Gastroesophageal sphincter (tissue), 4 donors: ENCODE results near the gene CD300LD. TPM values are rescaled to one million over a fixed set of nuclear protein-coding genes. Genes with fewer than 3 reads are reported as not detected.

ENCODE experiments used
- ATAC-seq: fragments of 150-250 bp; one replicate; pipeline ENCODE4 v1.9.1; 2016; ENCODE audit warnings: mild to moderate bottlenecking, moderate library complexity
- H3K27ac ChIP-seq, 4 donors: fragments of 200-600 bp; sonication (generic) in 3 of 4; 1 replicate in 3 of 4; 2 replicates in 1 of 4; pipeline ENCODE4 v1.5.1; 2016 to 2019
- H3K27me3 ChIP-seq: fragments of 200-600 bp; sonication (generic); one replicate; pipeline ENCODE4 v1.5.1; 2019
- H3K36me3 ChIP-seq, 2 donors: fragments of 200-600 bp; sonication (generic); one replicate each; pipeline ENCODE4 v1.5.1; 2019; ENCODE audit warnings: control low read depth in 1 of 2
- H3K4me1 ChIP-seq, 3 donors: fragments of 200-600 bp; sonication (generic); 1 replicate in 2 of 3; 2 replicates in 1 of 3; pipeline ENCODE4 v1.5.1; 2016 to 2019; ENCODE audit warnings: control low read depth in 2 of 3
- H3K4me3 ChIP-seq, 2 donors: fragments of 200-600 bp; sonication (generic); one replicate each; pipeline ENCODE4 v1.5.1; 2019; ENCODE audit warnings: mild to moderate bottlenecking in 1 of 2, moderate library complexity in 1 of 2
- H3K9me3 ChIP-seq, 3 donors: fragments of 200-600 bp; sonication (generic); one replicate each; pipeline ENCODE4 v1.5.1; 2017 to 2019; ENCODE audit warnings: control low read depth in 2 of 3
- CTCF ChIP-seq, 4 experiments: fragments of 200-600 bp in 2 of 4; fragments of 450-650 bp in 2 of 4; sonication (generic) in 1 of 4; IDR thresholded peaks; one replicate each; pipeline ENCODE4 v1.5.1; 2017 to 2019; ENCODE audit warnings: antibody characterized with exemption in 4 of 4, mild to moderate bottlenecking in 2 of 4, moderate library complexity in 2 of 4
- EP300 ChIP-seq: sonication (generic); formaldehyde crosslinking; IDR thresholded peaks from one replicate; pipeline ENCODE4 v1.6.1; 2017; ENCODE audit warnings: antibody characterized with exemption, mild to moderate bottlenecking
- POLR2A ChIP-seq, 2 donors: fragments of 450-650 bp; IDR thresholded peaks; one replicate each; pipeline ENCODE4 v1.6.1; 2017; ENCODE audit warnings: antibody characterized with exemption in 2 of 2, mild to moderate bottlenecking in 2 of 2, moderate library complexity in 1 of 2
- POLR2AphosphoS5 ChIP-seq: sonication (generic); formaldehyde crosslinking; IDR thresholded peaks from one replicate; pipeline ENCODE4 v1.6.1; 2017; ENCODE audit warnings: antibody characterized with exemption
- WGBS, 2 donors: methylation state at CpG; one replicate each; pipeline ENCODE4 v1.1.5; 2018; ENCODE audit warnings: low coverage in 1 of 2; 5-methylcytosine and 5-hydroxymethylcytosine counted together
- total RNA-seq, 4 donors: library from RNA; depleted of rRNA; stranded (reverse); fragments of >200 nt; gene quantifications; one replicate each; pipeline ENCODE4 v1.1.0, GENCODE V29; 2016

CD300LD gene
- total RNA-seq, 4 donors from 2014 or later: not detected

DNA sequence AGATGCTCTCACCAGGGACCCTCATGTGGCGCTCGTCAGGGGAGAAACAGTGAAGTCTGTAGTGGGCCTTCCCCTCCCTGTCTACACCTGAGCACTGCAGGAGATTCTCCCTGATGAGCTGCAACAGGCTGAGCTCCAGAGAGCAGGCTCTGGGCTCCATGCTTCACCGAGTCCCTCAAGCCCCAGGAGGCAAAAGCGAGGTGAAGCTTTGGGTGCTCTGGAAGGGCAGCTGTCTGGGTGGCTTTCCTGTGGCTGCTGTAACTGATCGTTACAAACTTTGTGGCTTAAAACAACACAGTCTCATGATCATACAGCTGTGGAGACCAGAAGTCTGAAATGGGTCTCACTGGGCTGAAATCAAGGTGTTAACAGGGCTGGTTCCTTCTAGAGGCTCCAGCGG is 12.1 kb upstream of the CD300LD start:
- no peak overlapping the region for H3K4me3 ChIP-seq
- no peak for ATAC-seq
- no CpG with 5 or more reads among the region's 6 CpGs for WGBS, 2 donors
- H3K27me3 ChIP-seq: peaks cover 3% of the 10 kb centered on the region
- H3K36me3 ChIP-seq: no peaks in the 10 kb centered on the region
- H3K4me1 ChIP-seq: peaks cover 0 to 14% (median 10%) of the 10 kb centered on the region in 3 donors
- no peak overlapping the region for H3K27ac ChIP-seq
- H3K9me3 ChIP-seq: no peaks in the 10 kb centered on the region
- TF ChIP-seq POLR2A (IDR thresholded peaks at IDR 0.05) (no peak), EP300 (no peak), CTCF (IDR thresholded peaks at IDR 0.05) (no peak), POLR2AphosphoS5 (no peak)

DNA sequence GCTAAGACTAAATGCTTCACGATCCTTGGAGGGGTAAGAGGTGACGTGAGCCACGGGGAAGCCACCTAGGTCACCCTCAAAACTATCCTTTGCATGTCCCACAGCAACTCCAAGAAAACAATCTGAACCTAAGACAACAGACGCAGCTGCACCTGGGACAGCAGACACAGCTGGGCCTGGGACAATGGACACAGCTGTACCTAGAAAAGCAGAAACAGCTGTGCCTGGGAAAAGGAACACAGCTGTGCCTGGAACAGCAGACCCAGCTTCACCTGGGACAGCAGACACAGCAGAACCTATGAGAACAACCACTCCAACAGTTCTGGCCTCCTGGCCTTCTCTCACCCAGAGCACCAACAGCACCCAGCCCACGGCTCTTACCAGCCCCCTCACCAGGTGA is 11.7 kb upstream of the CD300LD start:
- Histone ChIP-seq H3K9me3 (no peaks in the 10 kb centered on the region), H3K4me1 (peaks cover 0 to 14% (median 10%) of the 10 kb centered on the region in 3 donors), H3K4me3 (no peak overlapping the region), H3K27ac (no peak overlapping the region), H3K36me3 (no peaks in the 10 kb centered on the region), H3K27me3 (peaks cover 8% of the 10 kb centered on the region)
- ATAC-seq: no peak
- WGBS, 2 donors: 87 to 91% methylated on average over 3 to 4 of the region's 5 CpGs
- no peak for TF ChIP-seq POLR2A (IDR thresholded peaks at IDR 0.05)
- no peak for TF ChIP-seq EP300
- TF ChIP-seq POLR2AphosphoS5: no peak
- TF ChIP-seq CTCF (IDR thresholded peaks at IDR 0.05): no peak

GRCh38 chr17:74603037-74603635 is 11.1 kb upstream of the CD300LD start:
- Histone ChIP-seq H3K9me3 (no peaks in the 10 kb centered on the region), H3K27ac (no peak overlapping the region), H3K27me3 (peaks cover 14% of the 10 kb centered on the region), H3K36me3 (no peaks in the 10 kb centered on the region), H3K4me3 (no peak overlapping the region), H3K4me1 (peaks cover 0 to 14% (median 10%) of the 10 kb centered on the region in 3 donors)
- 58 to 71% methylated on average over 2 to 5 of the region's 6 CpGs for WGBS, 2 donors
- ATAC-seq: no peak
- TF ChIP-seq EP300 (no peak), POLR2A (IDR thresholded peaks at IDR 0.05) (no peak), CTCF (IDR thresholded peaks at IDR 0.05) (no peak), POLR2AphosphoS5 (no peak)

DNA sequence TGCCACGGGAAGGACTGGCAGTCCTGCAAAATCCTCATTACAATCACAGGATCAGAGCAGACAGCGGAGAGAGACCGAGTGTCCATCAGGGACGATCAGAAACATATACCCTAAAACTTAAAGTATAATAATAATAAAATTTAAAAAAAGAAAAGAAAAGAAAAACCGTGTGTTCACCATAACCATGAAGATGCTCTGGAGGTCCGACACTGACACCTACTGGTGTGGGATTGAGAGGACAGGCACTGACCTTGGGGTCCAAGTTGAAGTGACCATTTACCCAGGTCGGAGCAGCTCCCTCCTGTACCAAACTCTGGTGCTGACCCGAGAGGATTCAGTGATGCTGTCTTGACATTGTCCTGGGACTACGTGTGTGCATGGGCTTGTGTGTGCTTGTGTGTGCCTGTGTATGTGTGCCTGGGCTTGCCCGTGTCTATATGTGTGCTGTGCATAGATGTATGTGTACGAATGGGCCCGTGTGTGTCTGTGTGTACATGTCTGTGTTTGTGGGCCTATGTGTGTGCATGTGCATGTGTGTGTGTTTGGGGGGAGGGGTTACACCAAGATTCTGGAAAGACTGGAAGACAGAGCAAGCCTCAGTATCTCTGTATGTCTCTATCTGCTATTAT is 10.0 kb upstream of the CD300LD start:
- Histone ChIP-seq H3K36me3 (no peaks in the 10 kb centered on the region), H3K27ac (no peak overlapping the region), H3K4me1 (peaks cover 0 to 14% (median 10%) of the 10 kb centered on the region in 3 donors), H3K27me3 (peaks cover 23% of the 10 kb centered on the region), H3K9me3 (no peaks in the 10 kb centered on the region), H3K4me3 (no peak overlapping the region)
- WGBS, 2 donors: 27 to 32% methylated on average over 4 to 8 of the region's 12 CpGs
- no peak for ATAC-seq
- TF ChIP-seq CTCF (IDR thresholded peaks at IDR 0.05) (peak in 2 of 4 experiments; percentile 12 to 41), EP300 (no peak)

DNA sequence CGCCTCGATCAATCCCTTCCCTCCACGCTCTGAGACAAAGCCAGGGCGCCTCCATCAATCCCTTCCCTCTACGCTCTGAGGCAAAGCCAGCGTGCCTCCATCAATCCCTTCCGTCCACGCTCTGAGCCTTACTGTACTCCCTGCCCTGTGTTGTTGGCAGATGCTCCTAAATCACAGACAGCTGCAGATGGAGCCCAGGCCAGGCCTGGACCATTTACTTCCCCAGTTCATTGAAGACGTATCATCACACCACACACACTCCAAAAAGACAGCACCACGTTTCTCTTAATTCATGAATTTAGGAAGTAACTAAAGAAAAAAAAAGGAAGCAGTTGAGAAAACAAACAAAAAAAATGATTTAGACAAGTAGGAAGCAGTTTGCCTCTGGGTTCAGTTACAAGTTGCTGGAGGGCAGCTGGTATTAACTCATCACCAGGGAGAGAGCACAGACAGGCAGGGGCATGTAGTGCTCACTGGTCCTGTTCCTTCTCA is 7.4 kb upstream of the CD300LD start:
- Histone ChIP-seq H3K27ac (no peak overlapping the region), H3K36me3 (no peaks in the 10 kb centered on the region), H3K4me1 (no peaks in the 10 kb centered on the region), H3K27me3 (peaks cover 36% of the 10 kb centered on the region), H3K9me3 (no peaks in the 10 kb centered on the region), H3K4me3 (no peak overlapping the region)
- ATAC-seq: no peak
- TF ChIP-seq POLR2AphosphoS5 (no peak), POLR2A (IDR thresholded peaks at IDR 0.05) (no peak), CTCF (IDR thresholded peaks at IDR 0.05) (no peak), EP300 (no peak)
- WGBS, 2 donors: 37 to 61% methylated on average over 6 to 9 of the region's 10 CpGs
